HL-60 (cell line): ENCODE measurements around the gene GDAP2.
A peak's percentile ranks its signal among the peaks of the same experiment; 100 is the strongest.

Experiments used
- DNase-seq, 2 experiments: peaks; one replicate each; pipeline ENCODE4 v3.0.0-alpha.2; 2010 to 2020; ENCODE audit warnings: low read depth in 1 of 2, low spot score in 1 of 2
- H3K27ac ChIP-seq: fragments of 250-450 bp; sonication (Bioruptor Pico); replicated peaks from 2 replicates; pipeline ENCODE4 v1.5.1; 2020; ENCODE audit warnings: mild to moderate bottlenecking, moderate library complexity
- H3K27me3 ChIP-seq: fragments of 250-450 bp; sonication (Bioruptor Pico); 2 replicates; pipeline ENCODE4 v1.5.1; 2021; ENCODE audit warnings: mild to moderate bottlenecking, moderate library complexity; ENCODE audit not compliant: insufficient read depth, poor library complexity, severe bottlenecking
- H3K4me3 ChIP-seq: replicated peaks from 2 replicates; pipeline ENCODE4 v1.5.1; 2011; ENCODE audit warnings: mild to moderate bottlenecking, control low read depth, low read length; ENCODE audit not compliant: insufficient read depth
- CTCF ChIP-seq: IDR thresholded peaks from one replicate; pipeline ENCODE4 v1.5.1; 2011; ENCODE audit warnings: low read length, control low read depth, inconsistent platforms; ENCODE audit not compliant: insufficient read depth
- GABPA ChIP-seq: IDR thresholded peaks from 2 replicates; pipeline ENCODE4 v1.6.1; 2012; ENCODE audit warnings: low read depth
- POLR2AphosphoS5 ChIP-seq: IDR thresholded peaks from 2 replicates; pipeline ENCODE4 v1.6.1; 2012; ENCODE audit warnings: low read depth
- REST ChIP-seq: IDR thresholded peaks from 2 replicates; pipeline ENCODE4 v1.6.1; 2012; ENCODE audit warnings: low read depth; ENCODE audit not compliant: insufficient replicate concordance
- SPI1 ChIP-seq: IDR thresholded peaks from 2 replicates; pipeline ENCODE4 v1.6.1; 2012; ENCODE audit warnings: low read depth, mild to moderate bottlenecking, borderline replicate concordance

The GDAP2 gene

GRCh38 chr1:117895482-117896114 lies 33.8 kb downstream of the GDAP2 start:
- peak; percentile 42 for TF ChIP-seq CTCF
- TF ChIP-seq POLR2AphosphoS5, result no peak
- TF ChIP-seq GABPA, result no peak
- H3K27ac ChIP-seq, result no peak overlapping the region
- DNase-seq, result peak; percentile 4 to 58
- H3K27me3 ChIP-seq, result no peaks in the 10 kb centered on the region
- no peak overlapping the region for H3K4me3 ChIP-seq

GRCh38 chr1:117894078-117894477 lies 35.3 kb downstream of the GDAP2 start:
- TF ChIP-seq SPI1 (no peak), REST (no peak), CTCF (no peak), POLR2AphosphoS5 (no peak)
- no peak overlapping the region for H3K4me3 ChIP-seq
- H3K27me3 ChIP-seq, result no peaks in the 10 kb centered on the region
- no peak overlapping the region for H3K27ac ChIP-seq
- no peak for DNase-seq

GRCh38 chr1:117892512-117892911 lies 36.9 kb downstream of the GDAP2 start:
- Histone ChIP-seq H3K27ac (no peak overlapping the region), H3K4me3 (no peak overlapping the region), H3K27me3 (no peaks in the 10 kb centered on the region)
- no peak for TF ChIP-seq SPI1
- no peak for TF ChIP-seq GABPA
- TF ChIP-seq POLR2AphosphoS5, result no peak
- no peak for TF ChIP-seq REST
- no peak for TF ChIP-seq CTCF
- no peak for DNase-seq

GRCh38 chr1:117890452-117890851 lies 39.0 kb downstream of the GDAP2 start:
- Histone ChIP-seq H3K27me3 (no peaks in the 10 kb centered on the region), H3K27ac (no peak overlapping the region), H3K4me3 (no peak overlapping the region)
- no peak for DNase-seq
- TF ChIP-seq SPI1 (no peak), POLR2AphosphoS5 (no peak), REST (no peak), GABPA (no peak), CTCF (no peak)
